ENCODE data around the gene SPIRE2. TPM values are rescaled to one million over a fixed set of nuclear protein-coding genes. Genes with fewer than 3 reads are reported as not detected.

Gene SPIRE2
- total and polyA plus RNA-seq, 2 experiments from 2014 or later, result 0.55 to 3.6 TPM

DNA sequence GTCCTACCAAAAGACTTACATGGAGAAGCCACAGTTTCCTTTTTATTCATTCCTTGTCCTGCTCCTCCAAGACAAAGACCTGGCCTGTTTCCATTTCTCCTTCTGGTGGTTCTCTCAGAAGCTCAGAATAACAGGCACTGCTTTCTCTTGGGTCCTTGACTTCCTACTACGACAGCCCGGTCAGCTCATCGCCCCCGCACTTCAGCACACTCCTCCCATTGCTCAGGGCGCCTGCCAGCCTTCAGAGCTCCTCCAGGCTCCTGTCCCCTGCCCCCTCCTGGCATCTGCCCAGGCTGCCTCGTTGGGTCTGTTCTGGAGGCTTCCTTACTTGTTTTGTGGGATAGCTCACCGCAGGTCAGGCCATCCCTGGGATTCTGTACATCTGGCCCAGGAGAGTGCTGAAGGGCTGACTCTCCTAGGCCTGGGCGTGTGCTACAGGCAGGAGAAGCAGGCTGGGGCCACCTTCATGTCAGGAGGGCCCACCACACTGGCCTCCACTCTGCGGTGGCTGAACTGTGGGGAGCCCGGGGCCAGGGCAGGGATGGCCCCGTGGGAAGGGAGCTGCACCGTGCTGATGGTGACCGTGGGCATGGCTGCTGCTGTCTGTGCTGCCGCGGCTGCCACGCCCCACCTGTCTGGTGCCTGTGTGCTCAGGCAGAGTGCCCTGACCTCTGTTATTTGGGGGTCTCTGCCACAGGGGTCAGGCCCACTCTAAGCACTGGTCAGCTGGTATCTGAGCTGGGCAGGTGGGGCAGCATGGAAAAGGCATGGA is 62.8 kb downstream of the SPIRE2 start:
- in situ Hi-C loops (cut with MboI), result no loop called here
- no peaks in the 10 kb centered on the region for H4K20me1 ChIP-seq (ENCODE audit: insufficient read depth)
- no peaks in the 10 kb centered on the region for H3K9me2 ChIP-seq (ENCODE audit: insufficient read depth)
- peaks cover 84% of the 10 kb centered on the region for H3K79me2 ChIP-seq (ENCODE audit: insufficient read depth)
- H3K27me3 ChIP-seq (replicated peaks; ENCODE audit: insufficient read depth), result no peaks in the 10 kb centered on the region
- H3K4me2 ChIP-seq (ENCODE audit: unreplicated experiment), result no peak overlapping the region
- 91% methylated on average over 14 to 16 of the region's 16 CpGs for WGBS, 2 experiments (ENCODE audit: low coverage in 1 of 2, low lambda C conversion rate in 2 of 2, missing lambda C conversion rate in 2 of 2)
- DNase-seq, result no peak
- H2AFZ ChIP-seq, result no peak overlapping the region
- H3F3A ChIP-seq (ENCODE audit: insufficient read depth), result no peaks in the 10 kb centered on the region
- H3K9ac ChIP-seq, result no peak overlapping the region
- TF ChIP-seq EZH2phosphoT487 (IDR thresholded peaks at IDR 0.05; ENCODE audit: insufficient read depth, low read depth) (no peak), EZH2 (IDR thresholded peaks at IDR 0.05; ENCODE audit: insufficient read depth, poor library complexity, severe bottlenecking) (no peak)
- H3K27ac ChIP-seq, result no peak overlapping the region
- no peaks in the 10 kb centered on the region for H3K4me1 ChIP-seq (ENCODE audit: insufficient read depth)
- no peaks in the 10 kb centered on the region for H3K9me3 ChIP-seq (ENCODE audit: low read depth)
- H3K4me3 ChIP-seq, result no peak overlapping the region
- peaks cover 32% of the 10 kb centered on the region for H3K36me3 ChIP-seq (ENCODE audit: low read depth)

DNA sequence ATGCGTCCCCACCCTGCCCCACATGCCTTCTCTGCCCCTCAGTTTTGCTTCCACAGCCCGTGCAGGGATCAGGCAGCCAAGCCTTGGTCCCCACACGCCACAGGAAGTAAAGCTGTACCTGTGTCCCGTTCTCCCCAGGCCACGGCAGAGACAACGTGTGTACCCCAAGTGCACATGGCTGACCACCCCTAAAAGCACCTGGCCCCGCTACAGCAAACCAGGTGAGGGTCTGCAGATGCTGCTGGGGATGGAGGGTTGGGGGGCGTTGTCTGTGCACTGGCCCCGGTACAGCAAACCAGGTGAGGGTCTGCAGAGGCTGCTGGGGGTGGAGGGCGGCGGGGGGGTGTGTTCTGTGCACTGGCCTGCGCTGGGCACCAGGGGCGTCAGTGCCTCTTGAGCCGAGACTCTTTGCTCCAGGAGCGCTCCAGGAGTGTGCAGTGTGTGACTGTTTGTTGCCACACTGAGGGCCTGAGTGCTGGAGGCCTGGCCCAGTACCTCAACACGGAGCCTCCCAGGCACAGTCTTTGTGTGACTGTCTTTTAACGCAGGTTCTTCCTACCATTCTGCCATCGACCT is 63.9 kb downstream of the SPIRE2 start:
- Histone ChIP-seq H3K4me1 (ENCODE audit: insufficient read depth) (no peaks in the 10 kb centered on the region), H3K4me2 (ENCODE audit: unreplicated experiment) (no peak overlapping the region), H4K20me1 (ENCODE audit: insufficient read depth) (no peaks in the 10 kb centered on the region), H3K27me3 (replicated peaks; ENCODE audit: insufficient read depth) (no peaks in the 10 kb centered on the region), H3F3A (ENCODE audit: insufficient read depth) (no peaks in the 10 kb centered on the region), H3K4me3 (no peak overlapping the region), H3K9me3 (ENCODE audit: low read depth) (no peaks in the 10 kb centered on the region), H3K9me2 (ENCODE audit: insufficient read depth) (no peaks in the 10 kb centered on the region), H3K36me3 (ENCODE audit: low read depth) (peaks cover 29% of the 10 kb centered on the region), H3K9ac (no peak overlapping the region), H3K79me2 (ENCODE audit: insufficient read depth) (peaks cover 77% of the 10 kb centered on the region), H2AFZ (no peak overlapping the region), H3K27ac (no peak overlapping the region)
- 95 to 96% methylated on average over 13 to 18 of the region's 18 CpGs for WGBS, 2 experiments (ENCODE audit: low coverage in 1 of 2, low lambda C conversion rate in 2 of 2, missing lambda C conversion rate in 2 of 2)
- TF ChIP-seq EZH2phosphoT487 (IDR thresholded peaks at IDR 0.05; ENCODE audit: insufficient read depth, low read depth) (no peak), EZH2 (IDR thresholded peaks at IDR 0.05; ENCODE audit: insufficient read depth, poor library complexity, severe bottlenecking) (no peak)
- in situ Hi-C loops (cut with MboI), result no loop called here
- DNase-seq, result no peak

DNA sequence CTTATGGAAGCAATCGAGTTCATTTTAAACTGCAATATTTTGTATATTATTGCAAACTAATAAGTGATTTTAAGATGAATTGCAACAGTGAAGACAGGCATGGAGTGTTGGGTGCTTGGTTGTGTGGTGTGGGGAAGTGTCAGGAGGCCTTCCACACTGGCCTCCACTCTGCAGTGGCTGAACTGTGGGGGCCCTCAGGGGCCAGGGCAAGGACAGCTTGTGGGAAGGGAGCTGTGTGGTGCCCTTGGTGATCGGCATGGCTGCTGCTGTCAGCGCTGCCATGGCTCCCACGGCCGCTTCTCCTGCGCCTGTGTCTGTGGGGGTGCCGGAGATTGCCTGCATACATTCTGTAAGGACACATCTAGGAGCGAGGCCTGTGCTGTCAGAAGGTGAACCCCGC is 64.4 kb downstream of the SPIRE2 start:
- TF ChIP-seq EZH2 (IDR thresholded peaks at IDR 0.05; ENCODE audit: insufficient read depth, poor library complexity, severe bottlenecking), result no peak
- no peak for TF ChIP-seq EZH2phosphoT487 (IDR thresholded peaks at IDR 0.05; ENCODE audit: insufficient read depth, low read depth)

DNA sequence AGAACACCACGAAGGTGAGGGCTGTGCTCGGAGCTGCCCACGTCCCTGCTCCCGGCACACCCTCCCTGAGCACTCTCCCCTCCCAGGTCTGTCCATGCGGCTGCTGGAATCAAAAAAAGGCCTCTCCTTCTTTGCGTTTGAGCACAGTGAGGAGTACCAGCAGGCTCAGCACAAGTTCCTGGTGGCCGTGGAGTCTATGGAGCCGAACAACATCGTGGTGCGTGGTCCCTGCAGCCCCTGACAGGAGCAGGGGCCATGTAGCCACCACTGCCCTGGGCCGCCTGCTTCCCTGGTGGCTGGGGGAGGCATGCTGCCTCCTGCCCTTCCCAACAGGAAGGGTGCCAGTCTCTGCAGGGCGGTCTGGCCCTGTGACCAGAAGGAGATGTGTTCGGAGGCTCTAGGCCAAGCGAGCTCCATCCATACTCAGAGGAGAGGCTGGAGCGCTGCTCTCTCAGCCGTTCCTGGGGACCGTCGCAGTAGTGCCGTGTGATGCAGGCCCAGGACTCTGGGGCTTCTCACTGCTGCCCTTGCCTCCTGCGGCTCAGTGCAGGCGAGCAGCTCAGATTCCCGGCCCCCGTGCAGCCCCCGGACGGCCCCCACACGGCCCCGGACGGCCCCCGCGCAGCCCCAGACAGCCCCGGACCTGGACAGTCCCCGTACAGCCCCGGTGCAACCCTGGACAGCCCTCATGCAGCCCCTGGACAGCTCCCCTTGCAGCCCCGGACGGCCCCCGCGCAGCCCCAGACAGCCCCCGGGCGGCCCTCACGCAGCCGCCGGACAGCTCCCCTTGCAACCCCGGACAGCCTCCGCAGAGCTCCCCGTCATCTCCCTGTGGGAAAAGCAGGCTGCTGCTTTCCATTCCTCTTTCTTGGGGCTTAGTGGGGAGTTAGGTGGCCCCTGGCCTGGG is 65.6 kb downstream of the SPIRE2 start:
- in situ Hi-C loops (cut with MboI), result no loop called here

More for the DNA sequence above, 64.4 kb downstream of the SPIRE2 start:
- Histone ChIP-seq H4K20me1 (ENCODE audit: insufficient read depth) (no peaks in the 10 kb centered on the region), H3K4me2 (ENCODE audit: unreplicated experiment) (no peak overlapping the region), H3K27me3 (replicated peaks; ENCODE audit: insufficient read depth) (no peaks in the 10 kb centered on the region), H3K27ac (no peak overlapping the region), H3F3A (ENCODE audit: insufficient read depth) (no peaks in the 10 kb centered on the region), H3K9me3 (ENCODE audit: low read depth) (no peaks in the 10 kb centered on the region), H3K36me3 (ENCODE audit: low read depth) (peaks cover 29% of the 10 kb centered on the region), H3K4me1 (ENCODE audit: insufficient read depth) (no peaks in the 10 kb centered on the region), H3K79me2 (ENCODE audit: insufficient read depth) (peaks cover 77% of the 10 kb centered on the region), H3K9me2 (ENCODE audit: insufficient read depth) (no peaks in the 10 kb centered on the region), H2AFZ (no peak overlapping the region), H3K9ac (no peak overlapping the region), H3K4me3 (no peak overlapping the region)
- DNase-seq, result no peak
- in situ Hi-C loops (cut with MboI), result no loop called here
- 84 to 88% methylated on average over 9 of the region's 9 CpGs for WGBS, 2 experiments (ENCODE audit: low coverage in 1 of 2, low lambda C conversion rate in 2 of 2, missing lambda C conversion rate in 2 of 2)

More for the DNA sequence above, 65.6 kb downstream of the SPIRE2 start:
- Histone ChIP-seq H3K4me2 (ENCODE audit: unreplicated experiment) (no peak overlapping the region), H3K4me1 (ENCODE audit: insufficient read depth) (no peaks in the 10 kb centered on the region), H3K9me3 (ENCODE audit: low read depth) (no peaks in the 10 kb centered on the region), H2AFZ (no peak overlapping the region), H3K9me2 (ENCODE audit: insufficient read depth) (no peaks in the 10 kb centered on the region), H3K4me3 (no peak overlapping the region), H3K27ac (no peak overlapping the region), H3K9ac (no peak overlapping the region), H3F3A (ENCODE audit: insufficient read depth) (no peaks in the 10 kb centered on the region), H3K79me2 (ENCODE audit: insufficient read depth) (peaks cover 70% of the 10 kb centered on the region), H3K36me3 (ENCODE audit: low read depth) (peaks cover 31% of the 10 kb centered on the region), H4K20me1 (ENCODE audit: insufficient read depth) (no peaks in the 10 kb centered on the region), H3K27me3 (replicated peaks; ENCODE audit: insufficient read depth) (no peaks in the 10 kb centered on the region)
- 93 to 94% methylated on average over 27 to 44 of the region's 45 CpGs for WGBS, 2 experiments (ENCODE audit: low coverage in 1 of 2, low lambda C conversion rate in 2 of 2, missing lambda C conversion rate in 2 of 2)
- no peak for TF ChIP-seq EZH2 (IDR thresholded peaks at IDR 0.05; ENCODE audit: insufficient read depth, poor library complexity, severe bottlenecking)
- no peak for TF ChIP-seq EZH2phosphoT487 (IDR thresholded peaks at IDR 0.05; ENCODE audit: insufficient read depth, low read depth)
- DNase-seq, result no peak
